ENCODE results near the gene FBXL15. TPM values are rescaled to one million over a fixed set of nuclear protein-coding genes. Genes with fewer than 3 reads are reported as not detected.

FBXL15 gene
- total and polyA plus RNA-seq, 10 donors, result 16.7 to 28.7 (median 23.0) TPM

Small RNAs within 50 kb of the gene (microRNA-seq; reads per million reads assigned to microRNA genes)
- 2,081 to 5,358 (median 4,529) reads per million in 3 donors for gene MIR146B

Small RNAs within 50 kb of the gene (small RNA-seq; reads per million reads assigned to genes)
- 3,370 to 4,350 (median 3,432) reads per million in 4 donors for gene MIR146B

Other genes starting within 250 kb of the FBXL15 start
- 1 to 10 TPM in 1 of 7 donors, under 1 TPM in 4, not detected in 2; 0.26 to 2.0 (median 0.64) TPM for gene ELOVL3, start 194.5 kb upstream of the FBXL15 start, total RNA-seq
- 1 to 10 TPM in 2 of 3 donors, under 1 TPM in 1; 0.08 to 1.1 (median 1.1) TPM for gene ELOVL3, start 194.5 kb upstream of the FBXL15 start, polyA plus RNA-seq
- not detected for gene PITX3, start 179.3 kb upstream of the FBXL15 start, total RNA-seq
- not detected for gene PITX3, start 179.3 kb upstream of the FBXL15 start, polyA plus RNA-seq
- 10 to 100 TPM; 36.4 to 42.1 (median 41.3) TPM for gene GBF1, start 175.3 kb upstream of the FBXL15 start, total RNA-seq
- gene GBF1, start 175.3 kb upstream of the FBXL15 start, polyA plus RNA-seq, result 10 to 100 TPM in 1 of 3 donors, 1 to 10 TPM in 2; 5.8 to 11.5 (median 7.3) TPM
- gene NFKB2, start 25.1 kb upstream of the FBXL15 start, total RNA-seq, result 100 to 1,000 TPM in 3 of 7 donors, 10 to 100 TPM in 4; 51.6 to 161 (median 75.2) TPM
- 10 to 100 TPM; 34.7 to 55.2 (median 51.9) TPM for gene NFKB2, start 25.1 kb upstream of the FBXL15 start, polyA plus RNA-seq
- 1 to 10 TPM in 6 of 7 donors, under 1 TPM in 1; 0.59 to 2.5 (median 1.3) TPM for gene PSD, start 2.1 kb upstream of the FBXL15 start, total RNA-seq
- gene PSD, start 2.1 kb upstream of the FBXL15 start, polyA plus RNA-seq, result 1 to 10 TPM in 2 of 3 donors, under 1 TPM in 1; 0.65 to 1.1 (median 1.0) TPM
- gene CUEDC2, start 11.7 kb downstream of the FBXL15 start, total RNA-seq, result 10 to 100 TPM; 35.3 to 48.4 (median 43.0) TPM
- 10 to 100 TPM; 48.5 to 59.1 (median 58.7) TPM for gene CUEDC2, start 11.7 kb downstream of the FBXL15 start, polyA plus RNA-seq
- under 1 TPM in 4 of 7 donors, not detected in 3; 0.33 to 0.77 (median 0.47) TPM for gene C10orf95, start 30.7 kb downstream of the FBXL15 start, total RNA-seq
- under 1 TPM; 0.06 to 0.33 (median 0.18) TPM for gene C10orf95, start 30.7 kb downstream of the FBXL15 start, polyA plus RNA-seq
- gene ACTR1A, start 81.9 kb downstream of the FBXL15 start, total RNA-seq, result 10 to 100 TPM; 64.0 to 90.8 (median 76.7) TPM
- gene ACTR1A, start 81.9 kb downstream of the FBXL15 start, polyA plus RNA-seq, result 10 to 100 TPM; 25.5 to 54.3 (median 34.7) TPM
- gene SUFU, start 83.1 kb downstream of the FBXL15 start, total RNA-seq, result 10 to 100 TPM; 11.4 to 21.9 (median 15.1) TPM
- 1 to 10 TPM; 2.0 to 6.3 (median 2.8) TPM for gene SUFU, start 83.1 kb downstream of the FBXL15 start, polyA plus RNA-seq
- 100 to 1,000 TPM in 2 of 7 donors, 10 to 100 TPM in 5; 86.3 to 116 (median 94.9) TPM for gene TRIM8, start 223.6 kb downstream of the FBXL15 start, total RNA-seq
- gene TRIM8, start 223.6 kb downstream of the FBXL15 start, polyA plus RNA-seq, result 10 to 100 TPM; 23.5 to 37.6 (median 27.0) TPM